Esophagus squamous epithelium (tissue), 4 donors: Measurements from ENCODE around the gene MED4.

ENCODE experiments used
- POLR2A ChIP-seq, 4 donors: fragments of 450-650 bp; IDR thresholded peaks; one replicate each; pipeline ENCODE4 v1.6.1; 2017; ENCODE audit warnings: antibody characterized with exemption in 4 of 4, mild to moderate bottlenecking in 4 of 4, moderate library complexity in 3 of 4
- TF ChIP-seq, protein P1 (sequence below), 6 experiments: fragments of 450-650 bp in 4 of 6; fragments of 200-600 bp in 2 of 6; sonication (generic) in 2 of 6; IDR thresholded peaks; one replicate each; pipeline ENCODE4 v1.5.1; 2016 to 2019; ENCODE audit warnings: antibody characterized with exemption in 6 of 6, mild to moderate bottlenecking in 4 of 6, moderate library complexity in 4 of 6

DNA sequence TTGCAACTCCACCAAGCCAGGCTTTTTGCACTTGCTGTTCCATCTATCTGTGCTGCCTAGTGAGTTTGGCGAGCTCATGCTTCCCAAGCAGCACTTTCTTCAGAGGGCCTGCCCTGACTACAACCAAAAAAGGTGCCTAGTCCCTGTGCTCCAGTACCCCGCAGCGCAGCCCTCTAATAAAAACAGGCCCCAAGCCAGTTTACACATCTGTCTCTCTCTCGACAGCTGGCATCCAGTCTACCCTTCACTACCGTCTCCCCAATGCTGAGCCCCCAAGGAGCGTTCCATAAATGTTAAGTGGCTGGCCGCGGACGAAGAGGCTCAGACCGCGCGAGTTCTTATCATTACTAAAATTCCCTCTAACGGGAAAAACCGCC, 512 bp downstream of the MED4 start:
- no peak for TF ChIP-seq POLR2A (IDR thresholded peaks at IDR 0.05)
- TF ChIP-seq, protein P1, sequence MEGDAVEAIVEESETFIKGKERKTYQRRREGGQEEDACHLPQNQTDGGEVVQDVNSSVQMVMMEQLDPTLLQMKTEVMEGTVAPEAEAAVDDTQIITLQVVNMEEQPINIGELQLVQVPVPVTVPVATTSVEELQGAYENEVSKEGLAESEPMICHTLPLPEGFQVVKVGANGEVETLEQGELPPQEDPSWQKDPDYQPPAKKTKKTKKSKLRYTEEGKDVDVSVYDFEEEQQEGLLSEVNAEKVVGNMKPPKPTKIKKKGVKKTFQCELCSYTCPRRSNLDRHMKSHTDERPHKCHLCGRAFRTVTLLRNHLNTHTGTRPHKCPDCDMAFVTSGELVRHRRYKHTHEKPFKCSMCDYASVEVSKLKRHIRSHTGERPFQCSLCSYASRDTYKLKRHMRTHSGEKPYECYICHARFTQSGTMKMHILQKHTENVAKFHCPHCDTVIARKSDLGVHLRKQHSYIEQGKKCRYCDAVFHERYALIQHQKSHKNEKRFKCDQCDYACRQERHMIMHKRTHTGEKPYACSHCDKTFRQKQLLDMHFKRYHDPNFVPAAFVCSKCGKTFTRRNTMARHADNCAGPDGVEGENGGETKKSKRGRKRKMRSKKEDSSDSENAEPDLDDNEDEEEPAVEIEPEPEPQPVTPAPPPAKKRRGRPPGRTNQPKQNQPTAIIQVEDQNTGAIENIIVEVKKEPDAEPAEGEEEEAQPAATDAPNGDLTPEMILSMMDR (IDR thresholded peaks at IDR 0.05) = no peak
